ENCODE data around the gene SHC4. TPM values are rescaled to one million over a fixed set of nuclear protein-coding genes. Genes with fewer than 3 reads are reported as not detected.

SHC4 gene
- polyA plus RNA-seq, 1 of the 3 experiments (the other 2 are of a cell fraction): 1.6 TPM

GRCh38 chr15:48798319-48798718, 165.4 kb downstream of the SHC4 start (continued):
- no peak for TF ChIP-seq MAX (IDR thresholded peaks at IDR 0.05; ENCODE audit: low read depth)

GRCh38 chr15:48796930-48797329, 166.8 kb downstream of the SHC4 start:
- Histone ChIP-seq H3K4me1 (ENCODE audit: control insufficient read depth in 1 of 2, insufficient read depth in 2 of 2, low read depth in 1 of 2, low read length in 1 of 2) (peaks cover 9 to 30% of the 10 kb centered on the region in 2 experiments), H4K20me1 (ENCODE audit: insufficient read depth) (no peaks in the 10 kb centered on the region), H3K9ac (no peak overlapping the region), H3K9me2 (no peaks in the 10 kb centered on the region), H2AFZ (ENCODE audit: low read depth) (peak overlapping the region; percentile 22; the same call in 1 of the 2 replicates), H3K9me3 (no peaks in the 10 kb centered on the region), H3K27ac (ENCODE audit: low read depth in 2 of 2, low read length in 1 of 2) (peak overlapping the region in 1 of 2 experiments; percentile 17; a peak in 1 of 4 replicates), H3K36me3 (replicated peaks in 1 of 2; ENCODE audit: control insufficient read depth in 1 of 2, insufficient read depth in 2 of 2, low read length in 1 of 2) (peaks cover 21 to 36% of the 10 kb centered on the region in 2 experiments), H3K79me2 (ENCODE audit: insufficient read depth) (peaks cover 40% of the 10 kb centered on the region), H3K4me3 (ENCODE audit: low read depth in 2 of 2, low read length in 1 of 2) (no peak overlapping the region), H3K27me3 (ENCODE audit: insufficient read depth) (no peaks in the 10 kb centered on the region), H3K4me2 (no peak overlapping the region), H3F3A (replicated peaks; ENCODE audit: insufficient read depth) (no peaks in the 10 kb centered on the region)
- DNase-seq: no peak
- ChIA-PET POLR2A (no interaction called here), CTCF (interaction anchor here (5.3 kb wide), 1 partner anchor 438 kb away, joined by 47 read pairs; no protein-coding TSS in a partner anchor)
- TF ChIP-seq USF1 (IDR thresholded peaks at IDR 0.05; ENCODE audit: borderline replicate concordance, low read depth): no peak
- no peak for TF ChIP-seq CTCF (IDR thresholded peaks at IDR 0.05)
- no peak for TF ChIP-seq TAF1 (IDR thresholded peaks at IDR 0.05; ENCODE audit: borderline replicate concordance, low read depth, low read length)
- no peak for TF ChIP-seq MAX (IDR thresholded peaks at IDR 0.05; ENCODE audit: low read depth)
- no peak for TF ChIP-seq JUND (IDR thresholded peaks at IDR 0.05)
- no peak for TF ChIP-seq CHD2 (IDR thresholded peaks at IDR 0.05; ENCODE audit: low read length, partially characterized antibody)
- TF ChIP-seq, protein P1, sequence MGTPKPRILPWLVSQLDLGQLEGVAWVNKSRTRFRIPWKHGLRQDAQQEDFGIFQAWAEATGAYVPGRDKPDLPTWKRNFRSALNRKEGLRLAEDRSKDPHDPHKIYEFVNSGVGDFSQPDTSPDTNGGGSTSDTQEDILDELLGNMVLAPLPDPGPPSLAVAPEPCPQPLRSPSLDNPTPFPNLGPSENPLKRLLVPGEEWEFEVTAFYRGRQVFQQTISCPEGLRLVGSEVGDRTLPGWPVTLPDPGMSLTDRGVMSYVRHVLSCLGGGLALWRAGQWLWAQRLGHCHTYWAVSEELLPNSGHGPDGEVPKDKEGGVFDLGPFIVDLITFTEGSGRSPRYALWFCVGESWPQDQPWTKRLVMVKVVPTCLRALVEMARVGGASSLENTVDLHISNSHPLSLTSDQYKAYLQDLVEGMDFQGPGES (IDR thresholded peaks at IDR 0.05; ENCODE audit: low read depth, low read length): no peak
- no peak for TF ChIP-seq TEAD4 (IDR thresholded peaks at IDR 0.05; ENCODE audit: borderline replicate concordance, insufficient read depth)
- TF ChIP-seq SIN3A (IDR thresholded peaks at IDR 0.05; ENCODE audit: borderline replicate concordance, low read depth, low read length): no peak
- TF ChIP-seq FOSL2 (IDR thresholded peaks at IDR 0.05; ENCODE audit: borderline replicate concordance, low read depth): no peak
- WGBS (ENCODE audit: low lambda C conversion rate): 81% methylated on average over 3 of the region's 3 CpGs
